Measurements from ENCODE around the gene PLD6.
"Not testable (repeated sequence)": the region's sequence is repeated elsewhere in the genome, so short reads cannot be mapped to it uniquely, and the experiment has no call there.

PLD6 gene

GRCh38 chr17:17196776-17197175, 9.4 kb downstream of the PLD6 start:
- peak; percentile 18 for DNase-seq

- DNase-seq = not testable (repeated sequence)
Observed at GRCh38 chr17:17195466-17195865, 10.7 kb downstream of the PLD6 start.

- DNase-seq = no peak
Observed at GRCh38 chr17:17191961-17192381, 14.2 kb downstream of the PLD6 start.

- DNase-seq = peak; percentile 87
Observed at GRCh38 chr17:17191346-17191792, 14.8 kb downstream of the PLD6 start.

- DNase-seq = no peak
Observed at GRCh38 chr17:17190188-17190587, 15.9 kb downstream of the PLD6 start.

- no peak for DNase-seq
Observed at GRCh38 chr17:17189559-17189958, 16.6 kb downstream of the PLD6 start.

- no peak for DNase-seq
Observed at GRCh38 chr17:17188586-17188985, 17.5 kb downstream of the PLD6 start.

- no peak for DNase-seq
Observed at GRCh38 chr17:17186551-17187505, 19.3 kb downstream of the PLD6 start.

GRCh38 chr17:17186051-17186450, 20.1 kb downstream of the PLD6 start:
- no peak for DNase-seq

- DNase-seq = not testable (repeated sequence)
Observed at GRCh38 chr17:17184985-17185757, 21.0 kb downstream of the PLD6 start.

- no peak for DNase-seq
Observed at GRCh38 chr17:17183744-17184143, 22.4 kb downstream of the PLD6 start.

- no peak for DNase-seq
Observed at GRCh38 chr17:17182598-17183136, 23.5 kb downstream of the PLD6 start.

GRCh38 chr17:17181666-17182597, 24.2 kb downstream of the PLD6 start:
- DNase-seq = no peak

GRCh38 chr17:17180741-17181525, 25.2 kb downstream of the PLD6 start:
- DNase-seq = no peak

GRCh38 chr17:17180141-17180603, 26.0 kb downstream of the PLD6 start:
- DNase-seq = no peak

GRCh38 chr17:17179371-17179827, 26.7 kb downstream of the PLD6 start:
- DNase-seq = no peak

GRCh38 chr17:17177176-17177575, 29.0 kb downstream of the PLD6 start:
- DNase-seq = no peak

GRCh38 chr17:17176341-17176740, 29.8 kb downstream of the PLD6 start:
- no peak for DNase-seq

- no peak for DNase-seq
Observed at GRCh38 chr17:17175917-17176316, 30.2 kb downstream of the PLD6 start.

GRCh38 chr17:17175340-17175739, 30.8 kb downstream of the PLD6 start:
- DNase-seq = no peak

GRCh38 chr17:17173921-17174320, 32.2 kb downstream of the PLD6 start:
- no peak for DNase-seq
